GM18505 (cell line): ENCODE data around the gene NUDT1.

ENCODE experiments used
- ATAC-seq: cut with Tn5 transposase; IDR thresholded peaks from one replicate; pipeline ENCODE4 v1.9.1; 2021; ENCODE audit not compliant: unreplicated experiment
- POLR2A ChIP-seq: IDR thresholded peaks from 4 replicates; pipeline ENCODE4 v1.6.1; 2011; ENCODE audit warnings: borderline replicate concordance; ENCODE audit not compliant: insufficient read depth, insufficient read length; ENCODE audit errors: extremely low read depth

The NUDT1 gene

GRCh38 chr7:2201686-2202360 lies 40.2 kb upstream of the NUDT1 start:
- no peak for ATAC-seq

GRCh38 chr7:2202361-2202761 lies 39.7 kb upstream of the NUDT1 start:
- no peak for TF ChIP-seq POLR2A
- ATAC-seq, result no peak

More at GRCh38 chr7:2201686-2202360, 40.2 kb upstream of the NUDT1 start:
- TF ChIP-seq POLR2A, result no peak

- no peak for ATAC-seq
- no peak for TF ChIP-seq POLR2A
Observed at GRCh38 chr7:2202901-2203765, 38.9 kb upstream of the NUDT1 start.

- TF ChIP-seq POLR2A, result no peak
- ATAC-seq, result no peak
Observed at GRCh38 chr7:2203766-2204300, 38.2 kb upstream of the NUDT1 start.

GRCh38 chr7:2204446-2204845 lies 37.6 kb upstream of the NUDT1 start:
- no peak for ATAC-seq
- TF ChIP-seq POLR2A, result no peak

GRCh38 chr7:2205036-2205780 lies 36.8 kb upstream of the NUDT1 start:
- no peak for TF ChIP-seq POLR2A
- no peak for ATAC-seq

GRCh38 chr7:2208712-2209111 lies 33.3 kb upstream of the NUDT1 start:
- no peak for ATAC-seq
- TF ChIP-seq POLR2A, result no peak

GRCh38 chr7:2209146-2209960 lies 32.7 kb upstream of the NUDT1 start:
- no peak for ATAC-seq
- TF ChIP-seq POLR2A, result no peak

- no peak for ATAC-seq
- TF ChIP-seq POLR2A, result no peak
Observed at GRCh38 chr7:2209961-2210323, 32.1 kb upstream of the NUDT1 start.

- ATAC-seq, result no peak
- TF ChIP-seq POLR2A, result no peak
Observed at GRCh38 chr7:2210551-2211258, 31.3 kb upstream of the NUDT1 start.

- TF ChIP-seq POLR2A, result no peak
- ATAC-seq, result no peak
Observed at GRCh38 chr7:2211259-2211880, 30.7 kb upstream of the NUDT1 start.

- TF ChIP-seq POLR2A, result no peak
Observed at GRCh38 chr7:2211926-2212325, 30.1 kb upstream of the NUDT1 start.

More at GRCh38 chr7:2211926-2212325, 30.1 kb upstream of the NUDT1 start:
- no peak for ATAC-seq
